Uterus (tissue), 2 donors: ENCODE results near the gene GPD2.

Source experiments
- CTCF ChIP-seq, 4 experiments: fragments of 200-600 bp in 2 of 4; fragments of 450-650 bp in 2 of 4; sonication (generic) in 2 of 4; IDR thresholded peaks; one replicate each; pipeline ENCODE4 v1.5.1; 2016 to 2019; ENCODE audit warnings: antibody characterized with exemption in 4 of 4, mild to moderate bottlenecking in 2 of 4, moderate library complexity in 1 of 4
- POLR2A ChIP-seq, 2 donors: fragments of 450-650 bp; IDR thresholded peaks; one replicate each; pipeline ENCODE4 v1.6.1; 2016; ENCODE audit warnings: antibody characterized with exemption in 2 of 2, mild to moderate bottlenecking in 1 of 2, moderate library complexity in 1 of 2

GRCh38 chr2:156399224-156399949 lies 36.8 kb upstream of the GPD2 start:
- TF ChIP-seq CTCF (IDR thresholded peaks at IDR 0.05) (no peak), POLR2A (IDR thresholded peaks at IDR 0.05) (no peak)
